ENCODE measurements around the gene AMELY. TPM values are rescaled to one million over a fixed set of nuclear protein-coding genes. Genes with fewer than 3 reads are reported as not detected.

The AMELY gene, protein sequence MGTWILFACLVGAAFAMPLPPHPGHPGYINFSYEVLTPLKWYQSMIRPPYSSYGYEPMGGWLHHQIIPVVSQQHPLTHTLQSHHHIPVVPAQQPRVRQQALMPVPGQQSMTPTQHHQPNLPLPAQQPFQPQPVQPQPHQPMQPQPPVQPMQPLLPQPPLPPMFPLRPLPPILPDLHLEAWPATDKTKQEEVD
- not detected for total RNA-seq
- not detected for polyA plus RNA-seq (ENCODE audit: insufficient read depth, low read depth, low replicate concordance)
- long read RNA-seq, donor 1 = 0 reads
- long read RNA-seq, donor 2 = 0 reads
- long read RNA-seq, donor 3 = 0 reads
- long read RNA-seq, donor 4 = 0 reads
- long read RNA-seq, donor 5 = 0 reads
- long read RNA-seq, donor 6 = 0 reads
- long read RNA-seq, donor 7 = 0 reads
- long read RNA-seq, donor 8 = 0 reads
- long read RNA-seq, donor 9 = 0 reads
- long read RNA-seq, donor 10 = 0 reads

DNA sequence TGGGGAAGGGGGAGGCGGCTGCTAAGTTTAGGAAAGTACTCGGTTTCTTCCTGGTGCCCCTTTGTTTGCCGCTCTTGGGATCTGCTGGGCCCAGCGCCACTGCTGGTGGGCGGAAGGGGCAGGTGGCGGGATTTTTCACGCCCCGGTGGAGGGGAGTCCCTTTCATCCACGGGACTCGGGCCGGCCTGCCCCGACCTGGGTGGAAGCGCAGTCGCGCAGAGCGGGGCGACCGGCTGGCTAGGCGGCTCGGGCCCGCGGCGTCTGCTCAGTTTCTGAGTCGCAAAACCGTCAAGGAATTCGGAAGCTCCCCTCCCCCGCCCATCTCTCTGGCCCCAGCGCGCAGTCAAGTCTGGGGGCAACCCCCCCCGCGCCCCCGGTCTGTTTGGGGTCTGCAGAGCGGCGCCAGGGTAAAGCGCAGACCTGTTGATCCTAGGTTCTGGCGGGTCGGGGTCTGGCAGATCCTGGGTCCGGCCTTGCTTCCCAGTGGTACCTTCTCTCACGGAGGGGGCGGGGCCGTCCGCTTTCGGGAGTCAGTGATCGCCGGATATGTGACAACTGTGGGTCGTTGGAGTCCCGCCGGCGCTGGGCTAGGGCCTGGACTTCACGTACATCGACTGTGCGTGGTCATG, at the start of gene AMELY:
Gene AMELY (minus strand): TSS at position 500 of the 629 bp plus-strand sequence. CDS start 39,144 bp downstream, outside the sequence.
- H3K4me3 ChIP-seq (ENCODE audit: low read length in 3 of 3) = peak within 1 kb of the TSS in 2 of 3 donors; percentile 45 to 59
- H3K27ac ChIP-seq (ENCODE audit: low read depth in 2 of 2, low read length in 2 of 2) = peak within 1 kb of the TSS in 1 of 2 donors; percentile 43
- no peaks in the 10 kb centered on the region for H3K9me3 ChIP-seq (ENCODE audit: control insufficient read depth in 2 of 3, insufficient read depth in 1 of 3, low read length in 3 of 3)
- peak in 2 of 5 donors; percentile 69 to 76 for DNase-seq
- no peaks in the 10 kb centered on the region for H3K36me3 ChIP-seq (ENCODE audit: control insufficient read depth in 2 of 3, insufficient read depth in 3 of 3, low read length in 3 of 3)
- TF ChIP-seq, protein P1, sequence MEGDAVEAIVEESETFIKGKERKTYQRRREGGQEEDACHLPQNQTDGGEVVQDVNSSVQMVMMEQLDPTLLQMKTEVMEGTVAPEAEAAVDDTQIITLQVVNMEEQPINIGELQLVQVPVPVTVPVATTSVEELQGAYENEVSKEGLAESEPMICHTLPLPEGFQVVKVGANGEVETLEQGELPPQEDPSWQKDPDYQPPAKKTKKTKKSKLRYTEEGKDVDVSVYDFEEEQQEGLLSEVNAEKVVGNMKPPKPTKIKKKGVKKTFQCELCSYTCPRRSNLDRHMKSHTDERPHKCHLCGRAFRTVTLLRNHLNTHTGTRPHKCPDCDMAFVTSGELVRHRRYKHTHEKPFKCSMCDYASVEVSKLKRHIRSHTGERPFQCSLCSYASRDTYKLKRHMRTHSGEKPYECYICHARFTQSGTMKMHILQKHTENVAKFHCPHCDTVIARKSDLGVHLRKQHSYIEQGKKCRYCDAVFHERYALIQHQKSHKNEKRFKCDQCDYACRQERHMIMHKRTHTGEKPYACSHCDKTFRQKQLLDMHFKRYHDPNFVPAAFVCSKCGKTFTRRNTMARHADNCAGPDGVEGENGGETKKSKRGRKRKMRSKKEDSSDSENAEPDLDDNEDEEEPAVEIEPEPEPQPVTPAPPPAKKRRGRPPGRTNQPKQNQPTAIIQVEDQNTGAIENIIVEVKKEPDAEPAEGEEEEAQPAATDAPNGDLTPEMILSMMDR (IDR thresholded peaks at IDR 0.05; ENCODE audit: borderline replicate concordance, extremely low read depth, insufficient read depth) = no peak
- no peaks in the 10 kb centered on the region for H3K4me1 ChIP-seq (ENCODE audit: control insufficient read depth in 2 of 3, insufficient read depth in 2 of 3, low read depth in 1 of 3, low read length in 3 of 3)
- no peaks in the 10 kb centered on the region for H3K27me3 ChIP-seq (ENCODE audit: control insufficient read depth, insufficient read depth, low read length)
- intact Hi-C loops (cut with DNase I) = no loop called here
- H3K9ac ChIP-seq (ENCODE audit: low read length in 3 of 3) = peak within 1 kb of the TSS in 1 of 3 donors; percentile 12
- no peak for FAIRE-seq

GRCh38 chrY:6949947-6950346, 38.4 kb upstream of the AMELY start:
- DNase-seq (no peak), FAIRE-seq (no peak)
- Histone ChIP-seq H3K4me3 (ENCODE audit: low read length in 3 of 3) (no peak overlapping the region), H3K27ac (ENCODE audit: low read depth in 2 of 2, low read length in 2 of 2) (no peak overlapping the region), H3K9me3 (ENCODE audit: control insufficient read depth in 2 of 3, insufficient read depth in 1 of 3, low read length in 3 of 3) (no peaks in the 10 kb centered on the region), H3K36me3 (ENCODE audit: control insufficient read depth in 2 of 3, insufficient read depth in 3 of 3, low read length in 3 of 3) (no peaks in the 10 kb centered on the region), H3K9ac (ENCODE audit: low read length in 3 of 3) (no peak overlapping the region), H3K4me1 (ENCODE audit: control insufficient read depth in 2 of 3, insufficient read depth in 2 of 3, low read depth in 1 of 3, low read length in 3 of 3) (no peaks in the 10 kb centered on the region), H3K27me3 (ENCODE audit: control insufficient read depth, insufficient read depth, low read length) (no peaks in the 10 kb centered on the region)
- TF ChIP-seq, protein P1 (IDR thresholded peaks at IDR 0.05; ENCODE audit: borderline replicate concordance, extremely low read depth, insufficient read depth) = no peak
- intact Hi-C loops (cut with DNase I) = no loop called here

DNA sequence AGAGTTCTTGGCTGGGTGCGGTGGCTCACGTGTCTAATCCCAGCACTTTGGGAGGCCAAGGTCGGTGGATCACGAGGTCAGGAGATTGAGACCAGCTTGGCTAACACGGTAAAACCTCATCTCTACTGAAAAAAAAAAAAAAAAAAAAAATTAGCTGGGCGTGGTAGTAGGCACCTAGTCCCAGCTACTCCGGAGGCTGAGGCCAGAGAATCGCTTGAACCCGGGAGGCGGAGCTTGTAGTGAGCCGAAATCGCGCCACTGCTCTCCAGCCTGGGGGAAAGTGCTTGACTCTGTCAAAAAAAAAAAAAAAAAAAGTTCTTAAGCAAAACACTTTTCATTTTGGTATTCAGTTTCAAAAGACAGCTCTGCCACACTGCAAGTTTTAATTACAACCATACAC, 36.8 kb upstream of the AMELY start:
- no peaks in the 10 kb centered on the region for H3K27me3 ChIP-seq (ENCODE audit: control insufficient read depth, insufficient read depth, low read length)
- H3K9ac ChIP-seq (ENCODE audit: low read length in 3 of 3) = no peak overlapping the region
- H3K4me1 ChIP-seq (ENCODE audit: control insufficient read depth in 2 of 3, insufficient read depth in 2 of 3, low read depth in 1 of 3, low read length in 3 of 3) = no peaks in the 10 kb centered on the region
- H3K36me3 ChIP-seq (ENCODE audit: control insufficient read depth in 2 of 3, insufficient read depth in 3 of 3, low read length in 3 of 3) = no peaks in the 10 kb centered on the region
- TF ChIP-seq, protein P1 (IDR thresholded peaks at IDR 0.05; ENCODE audit: borderline replicate concordance, extremely low read depth, insufficient read depth) = no peak
- FAIRE-seq (no peak), DNase-seq (no peak)
- H3K27ac ChIP-seq (ENCODE audit: low read depth in 2 of 2, low read length in 2 of 2) = no peak overlapping the region
- intact Hi-C loops (cut with DNase I) = no loop called here
- no peaks in the 10 kb centered on the region for H3K9me3 ChIP-seq (ENCODE audit: control insufficient read depth in 2 of 3, insufficient read depth in 1 of 3, low read length in 3 of 3)
- H3K4me3 ChIP-seq (ENCODE audit: low read length in 3 of 3) = no peak overlapping the region
